ENCODE results near the gene KNOP1. TPM values are rescaled to one million over a fixed set of nuclear protein-coding genes. Genes with fewer than 3 reads are reported as not detected.
"Not testable (repeated sequence)": the region's sequence is repeated elsewhere in the genome, so short reads cannot be mapped to it uniquely, and the experiment has no call there.

The KNOP1 gene
- total RNA-seq, 1 donor from 2014 or later: 16.5 TPM

GRCh38 chr16:19674485-19674884, 43.5 kb downstream of the KNOP1 start:
- H3K4me3 ChIP-seq (ENCODE audit: low read depth, low read length): no peak overlapping the region
- DNase-seq (ENCODE audit: low read depth): no peak
- TF ChIP-seq, protein P1, sequence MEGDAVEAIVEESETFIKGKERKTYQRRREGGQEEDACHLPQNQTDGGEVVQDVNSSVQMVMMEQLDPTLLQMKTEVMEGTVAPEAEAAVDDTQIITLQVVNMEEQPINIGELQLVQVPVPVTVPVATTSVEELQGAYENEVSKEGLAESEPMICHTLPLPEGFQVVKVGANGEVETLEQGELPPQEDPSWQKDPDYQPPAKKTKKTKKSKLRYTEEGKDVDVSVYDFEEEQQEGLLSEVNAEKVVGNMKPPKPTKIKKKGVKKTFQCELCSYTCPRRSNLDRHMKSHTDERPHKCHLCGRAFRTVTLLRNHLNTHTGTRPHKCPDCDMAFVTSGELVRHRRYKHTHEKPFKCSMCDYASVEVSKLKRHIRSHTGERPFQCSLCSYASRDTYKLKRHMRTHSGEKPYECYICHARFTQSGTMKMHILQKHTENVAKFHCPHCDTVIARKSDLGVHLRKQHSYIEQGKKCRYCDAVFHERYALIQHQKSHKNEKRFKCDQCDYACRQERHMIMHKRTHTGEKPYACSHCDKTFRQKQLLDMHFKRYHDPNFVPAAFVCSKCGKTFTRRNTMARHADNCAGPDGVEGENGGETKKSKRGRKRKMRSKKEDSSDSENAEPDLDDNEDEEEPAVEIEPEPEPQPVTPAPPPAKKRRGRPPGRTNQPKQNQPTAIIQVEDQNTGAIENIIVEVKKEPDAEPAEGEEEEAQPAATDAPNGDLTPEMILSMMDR (conservative IDR thresholded peaks at IDR 0.05; ENCODE audit: low read depth, low read length): no peak

DNA sequence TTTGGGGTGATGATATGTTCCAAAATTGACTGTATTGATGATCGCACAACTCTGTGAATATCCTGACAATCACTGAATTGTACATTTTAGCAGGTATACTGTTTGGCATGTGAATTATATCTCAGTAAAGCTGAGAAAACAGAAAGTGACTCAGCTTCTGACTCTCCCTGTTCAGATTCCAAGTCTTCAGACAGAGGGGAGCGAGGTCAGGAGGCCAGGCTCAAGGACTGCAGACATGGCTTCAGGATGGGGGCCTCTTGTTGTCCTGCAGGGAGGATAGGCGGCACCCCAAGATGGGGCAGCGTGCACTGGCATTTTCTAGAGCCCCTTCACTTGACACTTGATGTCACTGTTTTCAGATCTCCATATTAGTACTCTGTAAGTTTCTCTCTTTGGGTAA, 45.6 kb downstream of the KNOP1 start:
- DNase-seq (ENCODE audit: low read depth): no peak

DNA sequence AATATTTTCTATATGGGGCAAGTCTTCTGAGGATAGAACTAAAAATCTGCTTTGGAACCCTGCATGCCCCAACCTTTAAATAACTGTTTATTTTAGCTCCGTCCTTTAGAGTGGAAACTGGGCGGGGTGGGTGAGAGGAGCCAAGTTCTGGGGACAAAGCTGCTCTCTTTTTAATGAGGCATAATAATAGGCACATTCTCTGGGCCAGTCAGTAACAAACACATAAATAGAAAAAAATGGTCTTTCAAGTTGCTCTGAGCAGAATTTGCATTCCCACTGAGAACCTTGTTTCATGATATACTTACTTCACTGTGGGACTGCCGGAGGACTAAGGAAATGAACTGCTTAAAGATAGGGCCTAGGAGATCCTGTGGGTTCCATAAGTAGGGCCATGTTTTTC, 51.5 kb downstream of the KNOP1 start:
- DNase-seq (ENCODE audit: low read depth): no peak
- TF ChIP-seq, protein P1 (conservative IDR thresholded peaks at IDR 0.05; ENCODE audit: low read depth, low read length): no peak
- H3K4me3 ChIP-seq (ENCODE audit: low read depth, low read length): no peak overlapping the region

More for the DNA sequence above, 45.6 kb downstream of the KNOP1 start:
- no peak overlapping the region for H3K4me3 ChIP-seq (ENCODE audit: low read depth, low read length)
- TF ChIP-seq, protein P1 (conservative IDR thresholded peaks at IDR 0.05; ENCODE audit: low read depth, low read length): no peak

DNA sequence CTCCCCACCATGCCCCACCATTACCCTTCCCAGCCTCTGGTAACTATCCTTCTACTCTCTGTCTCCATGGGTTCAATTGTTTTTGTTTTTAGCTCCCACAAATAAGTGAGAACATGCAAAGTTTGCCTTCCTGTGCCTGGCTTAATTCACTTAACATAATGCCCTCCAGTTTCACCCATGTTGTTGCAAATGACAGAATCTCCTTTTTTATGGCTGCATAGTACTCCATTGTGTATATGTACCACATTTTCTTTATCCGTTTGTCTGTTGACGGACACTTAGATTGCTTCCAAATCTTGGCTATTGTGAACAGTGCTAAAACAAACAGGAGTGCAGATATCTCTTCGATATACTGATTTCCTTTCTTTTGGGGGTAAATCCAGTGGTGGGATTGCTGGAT, 52.7 kb downstream of the KNOP1 start:
- not testable (repeated sequence) for H3K4me3 ChIP-seq (ENCODE audit: low read depth, low read length)

GRCh38 chr16:19664166-19664565, 53.9 kb downstream of the KNOP1 start:
- no peak overlapping the region for H3K4me3 ChIP-seq (ENCODE audit: low read depth, low read length)

More for the DNA sequence above, 52.7 kb downstream of the KNOP1 start:
- not testable (repeated sequence) for DNase-seq (ENCODE audit: low read depth)

GRCh38 chr16:19662351-19662750, 55.7 kb downstream of the KNOP1 start:
- TF ChIP-seq, protein P1 (conservative IDR thresholded peaks at IDR 0.05; ENCODE audit: low read depth, low read length): no peak
- DNase-seq (ENCODE audit: low read depth): no peak
- H3K4me3 ChIP-seq (ENCODE audit: low read depth, low read length): no peak overlapping the region

More at GRCh38 chr16:19664166-19664565, 53.9 kb downstream of the KNOP1 start:
- DNase-seq (ENCODE audit: low read depth): no peak
- TF ChIP-seq, protein P1 (conservative IDR thresholded peaks at IDR 0.05; ENCODE audit: low read depth, low read length): no peak

DNA sequence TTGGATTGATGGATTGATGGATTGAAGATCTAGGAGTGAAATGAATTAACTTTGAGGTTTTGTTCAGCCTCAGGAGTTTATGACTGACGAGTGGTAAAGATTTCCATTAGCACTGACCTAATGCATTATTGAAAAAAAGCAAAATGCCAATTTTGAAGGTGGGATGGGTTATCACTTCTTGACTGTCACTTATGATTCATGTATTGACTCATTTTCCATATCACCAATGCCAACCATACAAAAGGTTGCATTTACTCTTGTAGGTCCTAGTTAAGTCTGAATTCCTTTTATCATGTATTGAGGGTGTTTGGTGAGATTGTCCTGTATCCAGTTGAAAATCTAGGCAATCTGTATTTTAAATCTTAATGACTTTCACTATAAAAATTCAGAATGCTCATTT, 57.6 kb downstream of the KNOP1 start:
- TF ChIP-seq, protein P1 (conservative IDR thresholded peaks at IDR 0.05; ENCODE audit: low read depth, low read length): no peak
- DNase-seq (ENCODE audit: low read depth): no peak
- H3K4me3 ChIP-seq (ENCODE audit: low read depth, low read length): no peak overlapping the region
